ENCODE data around the gene SDR42E1. TPM values are rescaled to one million over a fixed set of nuclear protein-coding genes. Genes with fewer than 3 reads are reported as not detected.
"Not testable (repeated sequence)": the region's sequence is repeated elsewhere in the genome, so short reads cannot be mapped to it uniquely, and the experiment has no call there.

The SDR42E1 gene
- total RNA-seq, 2 donors from 2014 or later: 8.5 to 9.1 TPM

DNA sequence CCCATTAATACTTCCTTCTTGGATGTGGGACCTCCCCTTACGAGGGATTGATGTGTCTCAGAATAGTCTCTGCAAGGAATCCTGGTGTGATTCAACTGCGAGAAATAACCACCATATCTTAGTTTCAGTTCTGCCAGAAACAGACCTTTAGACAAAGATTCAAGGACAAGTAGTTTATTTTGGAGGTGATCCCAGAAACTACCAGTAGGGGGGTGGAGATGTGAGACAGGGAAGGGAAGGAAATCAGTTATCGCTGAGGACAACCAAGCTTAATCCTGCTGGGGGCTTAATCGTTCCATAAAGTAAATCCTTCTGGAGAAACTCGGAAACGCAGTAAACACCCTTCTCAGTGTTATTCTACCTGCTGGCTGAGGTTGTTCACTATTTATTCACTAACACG is 5.0 kb upstream of the SDR42E1 start:
- Histone ChIP-seq H3K36me3 (no peaks in the 10 kb centered on the region), H3K4me1 (no peaks in the 10 kb centered on the region), H3K9me3 (no peaks in the 10 kb centered on the region), H3K9ac (ENCODE audit: low read depth in 2 of 2, low read length in 2 of 2) (no peak overlapping the region), H3K4me3 (no peak overlapping the region), H3K27me3 (no peaks in the 10 kb centered on the region), H3K27ac (no peak overlapping the region)
- TF ChIP-seq, protein P1, sequence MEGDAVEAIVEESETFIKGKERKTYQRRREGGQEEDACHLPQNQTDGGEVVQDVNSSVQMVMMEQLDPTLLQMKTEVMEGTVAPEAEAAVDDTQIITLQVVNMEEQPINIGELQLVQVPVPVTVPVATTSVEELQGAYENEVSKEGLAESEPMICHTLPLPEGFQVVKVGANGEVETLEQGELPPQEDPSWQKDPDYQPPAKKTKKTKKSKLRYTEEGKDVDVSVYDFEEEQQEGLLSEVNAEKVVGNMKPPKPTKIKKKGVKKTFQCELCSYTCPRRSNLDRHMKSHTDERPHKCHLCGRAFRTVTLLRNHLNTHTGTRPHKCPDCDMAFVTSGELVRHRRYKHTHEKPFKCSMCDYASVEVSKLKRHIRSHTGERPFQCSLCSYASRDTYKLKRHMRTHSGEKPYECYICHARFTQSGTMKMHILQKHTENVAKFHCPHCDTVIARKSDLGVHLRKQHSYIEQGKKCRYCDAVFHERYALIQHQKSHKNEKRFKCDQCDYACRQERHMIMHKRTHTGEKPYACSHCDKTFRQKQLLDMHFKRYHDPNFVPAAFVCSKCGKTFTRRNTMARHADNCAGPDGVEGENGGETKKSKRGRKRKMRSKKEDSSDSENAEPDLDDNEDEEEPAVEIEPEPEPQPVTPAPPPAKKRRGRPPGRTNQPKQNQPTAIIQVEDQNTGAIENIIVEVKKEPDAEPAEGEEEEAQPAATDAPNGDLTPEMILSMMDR (IDR thresholded peaks at IDR 0.05): peak; percentile 31
- intact Hi-C loops (cut with DNase I): no loop called here
- peak; percentile 54 for DNase-seq

DNA sequence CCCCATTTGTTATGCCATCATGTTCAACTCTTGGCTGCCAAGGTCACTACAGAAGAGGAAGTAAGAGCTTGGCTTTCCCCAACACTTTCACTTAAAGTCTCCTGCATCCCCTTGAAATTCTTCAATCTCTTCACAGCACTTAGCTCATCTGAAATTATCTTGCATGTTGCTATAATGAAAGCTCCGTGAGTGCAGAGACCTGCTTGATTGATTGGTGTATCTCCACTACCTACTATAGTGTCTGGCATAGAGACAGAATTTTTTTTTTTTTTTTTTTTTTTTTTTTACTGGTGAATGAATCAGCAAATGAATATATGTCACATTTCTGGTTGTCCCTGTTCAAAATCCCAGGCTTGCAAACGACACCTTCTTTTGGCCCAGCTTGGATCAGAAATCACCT is 1.9 kb upstream of the SDR42E1 start:
- DNase-seq: no peak
- Histone ChIP-seq H3K27me3 (no peaks in the 10 kb centered on the region), H3K4me3 (no peak overlapping the region), H3K27ac (no peak overlapping the region), H3K36me3 (no peaks in the 10 kb centered on the region), H3K9ac (ENCODE audit: low read depth in 2 of 2, low read length in 2 of 2) (no peak overlapping the region), H3K4me1 (no peaks in the 10 kb centered on the region), H3K9me3 (no peaks in the 10 kb centered on the region)
- TF ChIP-seq, protein P1 (IDR thresholded peaks at IDR 0.05): no peak
- intact Hi-C loops (cut with DNase I): no loop called here

DNA sequence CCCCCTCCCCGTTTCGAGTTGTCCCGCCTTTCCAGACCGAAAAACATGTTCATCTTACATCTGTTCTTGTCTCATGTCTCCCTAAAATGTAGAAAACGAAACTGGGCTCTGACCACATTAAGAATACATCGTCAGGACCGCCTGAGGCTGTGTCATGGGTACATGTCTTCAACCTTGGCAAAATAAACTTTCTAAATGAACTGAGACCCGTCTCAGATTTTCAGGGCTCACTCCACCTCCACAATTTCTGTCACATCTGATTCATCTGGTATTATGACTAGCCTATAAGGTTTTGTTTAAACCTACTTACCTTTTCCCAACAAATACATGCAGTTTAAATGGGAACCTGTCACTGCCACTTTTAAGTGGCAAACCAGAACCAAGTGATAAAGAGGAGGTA is 621 bp downstream of the SDR42E1 start:
- H3K4me1 ChIP-seq: no peaks in the 10 kb centered on the region
- H3K27me3 ChIP-seq: no peaks in the 10 kb centered on the region
- H3K4me3 ChIP-seq: peak overlapping the region; percentile 64
- H3K36me3 ChIP-seq: no peaks in the 10 kb centered on the region
- H3K9ac ChIP-seq (ENCODE audit: low read depth in 2 of 2, low read length in 2 of 2): peak overlapping the region in 1 of 2 donors; percentile 35
- TF ChIP-seq, protein P1 (IDR thresholded peaks at IDR 0.05): no peak
- H3K9me3 ChIP-seq: no peaks in the 10 kb centered on the region
- intact Hi-C loops (cut with DNase I): no loop called here
- no peak overlapping the region for H3K27ac ChIP-seq
- no peak for DNase-seq

DNA sequence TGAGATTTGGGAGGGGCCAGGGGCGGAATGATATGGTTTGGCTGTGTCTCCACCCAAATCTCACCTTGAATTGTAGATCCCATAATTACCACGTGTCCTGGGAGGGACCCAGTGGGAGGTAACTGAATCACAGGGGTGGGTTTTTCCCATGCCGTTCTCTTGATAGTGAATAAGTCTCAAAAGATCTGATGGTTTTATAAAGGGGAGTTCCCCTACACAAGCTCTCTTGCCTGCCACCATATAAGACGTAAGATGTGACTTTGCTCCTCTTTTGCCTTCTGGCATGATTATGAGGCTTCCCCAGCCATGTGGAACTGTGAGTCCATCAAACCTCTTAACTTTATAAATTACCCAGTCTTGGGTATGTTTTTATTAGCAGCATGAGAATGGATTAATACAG is 1.5 kb downstream of the SDR42E1 start:
- DNase-seq; H3K9ac ChIP-seq (ENCODE audit: low read depth in 2 of 2, low read length in 2 of 2); H3K4me1 ChIP-seq; intact Hi-C loops (cut with DNase I); H3K9me3 ChIP-seq; H3K36me3 ChIP-seq; H3K27me3 ChIP-seq; H3K27ac ChIP-seq; H3K4me3 ChIP-seq: not testable (repeated sequence)

DNA sequence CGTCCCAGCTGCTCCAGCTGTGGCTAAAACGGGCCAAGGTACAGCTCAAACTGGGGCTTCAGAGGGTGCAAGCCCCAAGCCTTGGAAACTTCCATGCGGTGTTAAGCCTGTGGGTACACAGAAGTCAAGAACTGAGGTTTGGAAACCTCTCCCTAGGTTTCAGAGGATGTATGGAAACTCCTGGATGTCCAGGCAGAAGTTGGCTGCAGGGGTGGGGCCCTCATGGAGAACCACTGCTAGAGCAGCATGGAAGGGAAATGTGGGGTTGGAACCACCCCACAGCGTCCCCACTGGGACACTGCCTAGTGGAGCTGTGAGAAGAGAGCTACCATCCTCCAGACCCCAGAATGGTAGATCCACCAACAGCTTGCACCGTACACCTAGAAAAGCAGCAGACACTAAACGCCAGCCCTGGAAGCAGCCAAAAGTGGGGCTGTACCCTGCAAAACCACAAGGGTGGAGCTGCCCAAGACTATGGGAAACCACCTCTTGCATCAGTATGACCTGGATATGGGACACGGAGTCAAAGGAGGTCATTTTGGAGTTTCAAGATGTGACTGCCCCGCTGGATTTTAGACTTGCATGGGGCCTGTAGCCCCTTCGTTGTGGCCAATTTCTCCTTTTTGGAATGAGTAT is 2.2 kb downstream of the SDR42E1 start:
- Histone ChIP-seq H3K27ac (no peak overlapping the region), H3K4me3 (no peak overlapping the region), H3K4me1 (no peaks in the 10 kb centered on the region), H3K9ac (ENCODE audit: low read depth in 2 of 2, low read length in 2 of 2) (no peak overlapping the region), H3K27me3 (no peaks in the 10 kb centered on the region), H3K36me3 (no peaks in the 10 kb centered on the region), H3K9me3 (no peaks in the 10 kb centered on the region)
- intact Hi-C loops (cut with DNase I): no loop called here
- DNase-seq: no peak
- TF ChIP-seq, protein P1 (IDR thresholded peaks at IDR 0.05): no peak

DNA sequence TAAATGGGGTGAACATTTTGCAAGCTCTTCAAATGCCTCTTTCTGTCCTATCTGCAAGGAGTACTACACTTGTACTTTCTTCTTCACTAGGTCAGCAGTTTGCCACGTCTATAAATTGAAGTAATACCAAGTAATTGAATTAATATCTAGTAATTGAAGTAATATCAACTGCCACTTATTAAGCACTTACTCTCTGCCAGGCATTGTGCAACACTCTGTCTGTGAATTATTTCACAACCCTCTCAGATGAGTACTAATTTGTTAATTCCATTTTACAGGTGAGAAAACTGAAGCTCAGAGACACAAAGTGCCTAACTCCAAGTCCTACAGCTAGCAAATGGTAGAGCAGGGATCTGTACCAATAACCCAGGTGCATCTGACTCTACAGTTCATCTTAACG is 4.1 kb downstream of the SDR42E1 start:
- H3K4me1 ChIP-seq: no peaks in the 10 kb centered on the region
- no peak overlapping the region for H3K27ac ChIP-seq
- DNase-seq: no peak

More for the DNA sequence above, 4.1 kb downstream of the SDR42E1 start:
- no peak overlapping the region for H3K4me3 ChIP-seq
- no peaks in the 10 kb centered on the region for H3K9me3 ChIP-seq
- TF ChIP-seq, protein P1 (IDR thresholded peaks at IDR 0.05): no peak
- H3K36me3 ChIP-seq: no peaks in the 10 kb centered on the region
- H3K9ac ChIP-seq (ENCODE audit: low read depth in 2 of 2, low read length in 2 of 2): no peak overlapping the region
- H3K27me3 ChIP-seq: no peaks in the 10 kb centered on the region
- intact Hi-C loops (cut with DNase I): no loop called here

All from colonic mucosa (tissue), 4 donors.